HG03025 (cell line): ENCODE results near the gene CD74.
"Not testable (repeated sequence)": the region's sequence is repeated elsewhere in the genome, so short reads cannot be mapped to it uniquely, and the experiment has no call there.

Source experiments
- ATAC-seq: cut with Tn5 transposase; IDR thresholded peaks from one replicate; pipeline ENCODE4 v1.9.1; 2021; ENCODE audit warnings: mild to moderate bottlenecking, moderate library complexity; ENCODE audit not compliant: unreplicated experiment, low FRiP score

The CD74 gene

GRCh38 chr5:150442699-150443080 lies 30.0 kb upstream of the CD74 start:
- no peak for ATAC-seq

GRCh38 chr5:150441813-150442698 lies 29.3 kb upstream of the CD74 start:
- ATAC-seq = no peak

GRCh38 chr5:150440948-150441812 lies 28.5 kb upstream of the CD74 start:
- ATAC-seq = no peak

GRCh38 chr5:150438873-150439546 lies 26.3 kb upstream of the CD74 start:
- no peak for ATAC-seq

- ATAC-seq = no peak
Measured at GRCh38 chr5:150436141-150436680, 23.5 kb upstream of the CD74 start.

GRCh38 chr5:150434464-150434863 lies 21.8 kb upstream of the CD74 start:
- no peak for ATAC-seq

- no peak for ATAC-seq
Measured at GRCh38 chr5:150431574-150431973, 18.9 kb upstream of the CD74 start.

GRCh38 chr5:150431048-150431447 lies 18.3 kb upstream of the CD74 start:
- ATAC-seq = no peak

GRCh38 chr5:150429410-150429873 lies 16.7 kb upstream of the CD74 start:
- ATAC-seq = no peak

GRCh38 chr5:150428978-150429377 lies 16.3 kb upstream of the CD74 start:
- no peak for ATAC-seq

- ATAC-seq = no peak
Measured at GRCh38 chr5:150428106-150428876, 15.6 kb upstream of the CD74 start.

- not testable (repeated sequence) for ATAC-seq
Measured at GRCh38 chr5:150426165-150426564, 13.5 kb upstream of the CD74 start.

- ATAC-seq = no peak
Measured at GRCh38 chr5:150422758-150423157, 10.0 kb upstream of the CD74 start.

- no peak for ATAC-seq
Measured at GRCh38 chr5:150422075-150422474, 9.4 kb upstream of the CD74 start.

GRCh38 chr5:150419630-150420270 lies 7.0 kb upstream of the CD74 start:
- no peak for ATAC-seq

- not testable (repeated sequence) for ATAC-seq
Measured at GRCh38 chr5:150413902-150414790, 1.4 kb upstream of the CD74 start.

- no peak for ATAC-seq
Measured at GRCh38 chr5:150413176-150413901, 629 bp upstream of the CD74 start.
